GM12864 (cell line): ENCODE results near the gene NPIPB2.
A peak's percentile ranks its signal among the peaks of the same experiment; 100 is the strongest.
"Not testable (repeated sequence)": the region's sequence is repeated elsewhere in the genome, so short reads cannot be mapped to it uniquely, and the experiment has no call there.

ENCODE experiments used
- DNase-seq: peaks from one replicate; pipeline ENCODE4 v3.0.0-alpha.2; 2011; ENCODE audit warnings: low read depth
- H3K4me3 ChIP-seq: 2 replicates; pipeline ENCODE4 v1.5.1; 2011; ENCODE audit warnings: mild to moderate bottlenecking, low read depth, low read length, control low read depth
- CTCF ChIP-seq: IDR thresholded peaks from 2 replicates; pipeline ENCODE4 v1.5.1; 2011; ENCODE audit warnings: low read depth, mild to moderate bottlenecking, moderate library complexity, low read length, control low read depth, inconsistent platforms; ENCODE audit errors: missing control alignments

The NPIPB2 gene

GRCh38 chr16:11957591-11958395 is 15.9 kb upstream of the NPIPB2 start:
- H3K4me3 ChIP-seq: no peak overlapping the region
- DNase-seq: no peak
- TF ChIP-seq CTCF: no peak

- DNase-seq: no peak
- no peak overlapping the region for H3K4me3 ChIP-seq
- no peak for TF ChIP-seq CTCF
Measured at GRCh38 chr16:11956558-11956957, 14.7 kb upstream of the NPIPB2 start.

- no peak for DNase-seq
- no peak overlapping the region for H3K4me3 ChIP-seq
- no peak for TF ChIP-seq CTCF
Measured at GRCh38 chr16:11955713-11956123, 13.9 kb upstream of the NPIPB2 start.

- DNase-seq, H3K4me3 ChIP-seq: not testable (repeated sequence)
Measured at GRCh38 chr16:11953576-11953975, 11.7 kb upstream of the NPIPB2 start.

- no peak overlapping the region for H3K4me3 ChIP-seq
- DNase-seq: no peak
- no peak for TF ChIP-seq CTCF
Measured at GRCh38 chr16:11950388-11950787, 8.5 kb upstream of the NPIPB2 start.

GRCh38 chr16:11949527-11949926 is 7.7 kb upstream of the NPIPB2 start:
- peak; percentile 83 for TF ChIP-seq CTCF
- no peak for DNase-seq
- no peak overlapping the region for H3K4me3 ChIP-seq

GRCh38 chr16:11948819-11949218 is 7.0 kb upstream of the NPIPB2 start:
- TF ChIP-seq CTCF: no peak
- no peak overlapping the region for H3K4me3 ChIP-seq
- no peak for DNase-seq
